ENCODE results near the gene PPY. TPM values are rescaled to one million over a fixed set of nuclear protein-coding genes. Genes with fewer than 3 reads are reported as not detected.
A peak's percentile ranks its signal among the peaks of the same experiment; 100 is the strongest.

PPY gene
- total RNA-seq, 2 experiments from 2014 or later, result not detected

GRCh38 chr17:43984521-43984920, 42.2 kb upstream of the PPY start:
- ChIA-PET CTCF (interaction anchor here (1.0 to 2.0 kb wide), 3 partner anchors 9 to 104 kb away, joined by 3 to 7 read pairs (median 3); no protein-coding TSS in a partner anchor), POLR2A (no interaction called here)
- no peak for DNase-seq
- H3K36me3 Mint-ChIP-seq (ENCODE audit: low read depth), result no peaks in the 10 kb centered on the region
- no peaks in the 10 kb centered on the region for H3K9me3 Mint-ChIP-seq
- intact Hi-C loops (cut with micrococcal nuclease), result no loop called here
- H3K27ac Mint-ChIP-seq, result no peak overlapping the region
- H3K27me3 Mint-ChIP-seq, result peaks cover 33% of the 10 kb centered on the region
- H3K4me3 Mint-ChIP-seq, result no peak overlapping the region
- ATAC-seq, result no peak
- no peaks in the 10 kb centered on the region for H3K4me1 Mint-ChIP-seq (ENCODE audit: low read depth)
- TF ChIP-seq CTCF (IDR thresholded peaks at IDR 0.05), result no peak

DNA sequence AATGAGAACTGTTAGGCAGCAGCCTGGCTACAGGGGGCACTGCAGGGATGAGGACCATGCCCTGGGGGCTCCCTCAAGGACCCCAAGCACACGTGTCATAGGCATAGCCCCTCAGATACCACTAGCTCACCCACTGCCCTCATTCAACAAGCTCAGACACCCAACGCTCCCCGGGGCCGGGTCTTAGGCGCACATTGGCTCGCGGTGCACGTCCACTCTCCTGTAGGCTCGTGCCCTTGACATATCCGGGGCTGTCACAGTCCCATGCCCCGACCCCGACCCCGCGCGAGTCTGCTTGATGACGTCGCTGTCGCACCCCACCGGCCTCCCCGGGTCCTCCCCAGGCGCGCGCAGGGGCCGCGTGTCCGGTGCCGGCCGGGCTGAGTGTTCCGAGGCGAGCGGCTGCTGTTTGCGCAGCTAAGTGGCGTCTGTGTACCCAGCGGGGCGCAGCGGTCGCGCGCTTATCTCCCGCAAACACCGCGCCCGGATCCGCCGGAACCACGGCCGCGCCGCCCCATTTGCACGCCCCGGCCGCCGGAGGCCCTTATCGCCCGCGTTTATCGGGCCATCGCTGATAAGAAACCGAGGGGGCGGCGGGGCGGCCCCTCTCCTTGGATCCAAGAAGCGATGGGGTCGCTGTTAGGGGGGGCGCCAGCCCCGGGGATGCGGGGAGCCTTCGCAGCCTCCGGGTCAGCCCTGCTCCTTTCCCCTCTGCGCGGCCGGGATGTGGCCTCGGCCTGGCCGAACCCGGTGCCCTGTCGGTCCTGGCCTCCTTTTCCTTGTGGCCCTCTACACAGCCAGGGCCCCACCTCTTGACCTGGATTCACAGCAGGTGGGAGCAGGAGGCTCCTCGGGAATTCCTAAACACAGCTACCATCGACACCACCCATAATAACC, 41.5 kb upstream of the PPY start:
- peaks cover 33% of the 10 kb centered on the region for H3K27me3 Mint-ChIP-seq
- peak; percentile 34 for ATAC-seq
- ChIA-PET POLR2A (interaction anchor here (1.7 kb wide), 1 partner anchor 10 kb away, joined by 5 read pairs; no protein-coding TSS in a partner anchor), CTCF (interaction anchor here (0.6 to 2.5 kb wide), 7 partner anchors 11 to 74 kb away, joined by 3 to 14 read pairs (median 4); partner anchors contain the start of gene NAGS)
- intact Hi-C loops (cut with micrococcal nuclease), result no loop called here
- no peaks in the 10 kb centered on the region for H3K36me3 Mint-ChIP-seq (ENCODE audit: low read depth)
- H3K27ac Mint-ChIP-seq, result no peak overlapping the region
- TF ChIP-seq CTCF (IDR thresholded peaks at IDR 0.05), result no peak
- no peaks in the 10 kb centered on the region for H3K9me3 Mint-ChIP-seq
- H3K4me3 Mint-ChIP-seq, result peak overlapping the region; percentile 41
- H3K4me1 Mint-ChIP-seq (ENCODE audit: low read depth), result no peaks in the 10 kb centered on the region
- peak; percentile 28 for DNase-seq

DNA sequence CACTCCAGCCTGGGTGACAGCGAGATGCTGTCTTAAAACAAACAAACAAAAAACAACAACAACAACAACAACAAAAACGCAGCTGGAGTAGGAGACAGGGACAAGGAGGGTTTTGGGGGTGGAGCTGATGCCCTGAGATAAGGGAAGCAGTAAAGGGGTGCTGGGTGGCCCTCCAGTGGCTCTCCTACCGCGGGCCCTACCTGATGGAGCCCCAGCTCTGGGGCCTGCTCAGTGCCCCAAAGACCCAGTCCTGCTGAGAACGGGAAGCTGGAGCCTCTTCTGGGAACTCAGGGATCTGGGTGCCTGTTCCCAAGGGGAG, 40.9 kb upstream of the PPY start:
- DNase-seq (no peak), ATAC-seq (no peak)
- Mint-ChIP-seq H3K27ac (no peak overlapping the region), H3K27me3 (peaks cover 33% of the 10 kb centered on the region), H3K36me3 (ENCODE audit: low read depth) (no peaks in the 10 kb centered on the region), H3K9me3 (no peaks in the 10 kb centered on the region), H3K4me3 (peak overlapping the region; percentile 41), H3K4me1 (ENCODE audit: low read depth) (no peaks in the 10 kb centered on the region)
- no peak for TF ChIP-seq CTCF (IDR thresholded peaks at IDR 0.05)
- CTCF ChIA-PET, result interaction anchor here (0.6 to 2.5 kb wide), 7 partner anchors 11 to 73 kb away, joined by 3 to 14 read pairs (median 4); partner anchors contain the start of genes NAGS and PYY
- POLR2A ChIA-PET, result interaction anchor here (1.7 kb wide), 1 partner anchor 9 kb away, joined by 5 read pairs; no protein-coding TSS in a partner anchor
- intact Hi-C loops (cut with micrococcal nuclease), result no loop called here

DNA sequence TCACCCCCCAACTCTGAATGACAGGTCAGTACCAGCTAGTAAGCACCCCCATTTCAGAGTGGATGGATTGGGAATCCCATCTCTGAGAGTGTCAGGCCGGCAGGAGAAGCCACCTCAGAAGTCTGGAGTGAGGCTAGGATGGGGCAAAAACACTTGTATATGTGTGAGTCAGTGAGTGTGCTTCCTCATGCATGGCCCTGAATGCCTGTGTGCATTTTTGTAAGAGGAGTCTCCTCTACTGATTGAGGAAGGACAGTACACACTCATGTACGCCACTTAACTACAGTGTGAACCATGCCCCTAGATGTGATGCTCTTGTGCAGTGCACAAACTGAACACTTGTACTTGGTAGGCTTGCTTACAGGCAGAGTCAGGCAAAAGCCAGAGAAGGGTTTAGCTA, 39.9 kb upstream of the PPY start:
- DNase-seq (no peak), ATAC-seq (no peak)
- TF ChIP-seq CTCF (IDR thresholded peaks at IDR 0.05), result no peak
- Mint-ChIP-seq H3K4me3 (no peak overlapping the region), H3K27me3 (peaks cover 29% of the 10 kb centered on the region), H3K4me1 (ENCODE audit: low read depth) (no peaks in the 10 kb centered on the region), H3K9me3 (no peaks in the 10 kb centered on the region), H3K27ac (no peak overlapping the region), H3K36me3 (ENCODE audit: low read depth) (no peaks in the 10 kb centered on the region)
- CTCF ChIA-PET, result interaction anchor here (1.1 to 2.5 kb wide), 2 partner anchors 38 to 136 kb away, joined by 3 to 14 read pairs; partner anchors contain the start of gene CD300LG
- POLR2A ChIA-PET, result interaction anchor here (1.3 to 1.7 kb wide), 2 partner anchors 8 to 12 kb away, joined by 3 to 5 read pairs; no protein-coding TSS in a partner anchor
- intact Hi-C loops (cut with micrococcal nuclease), result no loop called here

- Mint-ChIP-seq H3K9me3 (no peaks in the 10 kb centered on the region), H3K4me3 (no peak overlapping the region), H3K4me1 (ENCODE audit: low read depth) (no peaks in the 10 kb centered on the region), H3K27ac (no peak overlapping the region), H3K27me3 (peaks cover 25% of the 10 kb centered on the region), H3K36me3 (ENCODE audit: low read depth) (no peaks in the 10 kb centered on the region)
- ChIA-PET POLR2A (interaction anchor here (1.1 to 1.3 kb wide), 2 partner anchors 45 to 612 kb away, joined by 3 read pairs; no protein-coding TSS in a partner anchor), CTCF (interaction anchor here (1.3 to 2.0 kb wide), 3 partner anchors 14 to 102 kb away, joined by 4 to 10 read pairs (median 6); no protein-coding TSS in a partner anchor)
- ATAC-seq (no peak), DNase-seq (no peak)
- no peak for TF ChIP-seq CTCF (IDR thresholded peaks at IDR 0.05)
- intact Hi-C loops (cut with micrococcal nuclease), result no loop called here
Observed at GRCh38 chr17:43979671-43980070, 37.4 kb upstream of the PPY start.
